GM23338 (cell line): ENCODE measurements around the gene WDCP. TPM values are rescaled to one million over a fixed set of nuclear protein-coding genes. Genes with fewer than 3 reads are reported as not detected.

Experiments used
- ATAC-seq: fragments of 200-7000 bp; cut with Tn5 transposase; 3 replicates; pipeline ENCODE4 v1.9.1; 2020
- DNase-seq: peaks from one replicate; pipeline ENCODE4 v3.0.0-alpha.2; 2015; ENCODE audit warnings: low spot score
- H2AFZ ChIP-seq: fragments of 200-600 bp; sonication (generic); 2 replicates; pipeline ENCODE4 v1.8.0; 2016; ENCODE audit warnings: antibody characterized with exemption, mild to moderate bottlenecking, moderate library complexity
- H3F3A ChIP-seq: fragments of 200-600 bp; sonication (generic); replicated peaks from 2 replicates; pipeline ENCODE4 v1.8.0; 2017; ENCODE audit warnings: antibody characterized with exemption, mixed run types, low read depth
- H3K27ac ChIP-seq: fragments of 200-600 bp; sonication (generic); 2 replicates; pipeline ENCODE4 v1.6.1; 2016; ENCODE audit warnings: low read depth
- H3K27me3 ChIP-seq: fragments of 200-600 bp; sonication (generic); 2 replicates; pipeline ENCODE4 v1.8.0; 2016; ENCODE audit warnings: mild to moderate bottlenecking, mixed run types, moderate library complexity; ENCODE audit not compliant: insufficient read depth
- H3K36me3 ChIP-seq: fragments of 200-600 bp; sonication (generic); 2 replicates; pipeline ENCODE4 v1.8.0; 2016; ENCODE audit warnings: mild to moderate bottlenecking; ENCODE audit not compliant: insufficient read depth
- H3K4me1 ChIP-seq: fragments of 200-600 bp; sonication (generic); 2 replicates; pipeline ENCODE4 v1.8.0; 2016; ENCODE audit warnings: mild to moderate bottlenecking, moderate library complexity; ENCODE audit not compliant: insufficient read depth
- H3K4me2 ChIP-seq: fragments of 200-600 bp; sonication (generic); 2 replicates; pipeline ENCODE4 v1.7.1; 2017; ENCODE audit warnings: mixed run types
- H3K4me3 ChIP-seq: fragments of 200-600 bp; sonication (generic); 2 replicates; pipeline ENCODE4 v1.6.1; 2016; ENCODE audit warnings: mixed run types
- H3K79me2 ChIP-seq: fragments of 200-600 bp; sonication (generic); replicated peaks from 2 replicates; pipeline ENCODE4 v1.8.0; 2017; ENCODE audit warnings: mild to moderate bottlenecking; ENCODE audit not compliant: insufficient read depth
- H3K9me2 ChIP-seq: fragments of 200-600 bp; sonication (generic); 2 replicates; pipeline ENCODE4 v1.8.0; 2017; ENCODE audit not compliant: insufficient read depth
- H4K20me1 ChIP-seq: fragments of 200-600 bp; sonication (generic); replicated peaks from 2 replicates; pipeline ENCODE4 v1.8.0; 2017; ENCODE audit warnings: mild to moderate bottlenecking; ENCODE audit not compliant: insufficient read depth
- H3K27ac Mint-ChIP-seq: 2 replicates; pipeline ENCODE4 v1.8.0; 2020; ENCODE audit warnings: inconsistent platforms, mild to moderate bottlenecking, moderate library complexity, mixed read lengths
- H3K27me3 Mint-ChIP-seq: 3 replicates; pipeline ENCODE4 v1.8.0; 2022; ENCODE audit warnings: low read depth, mild to moderate bottlenecking, moderate library complexity, mixed read lengths, inconsistent platforms; ENCODE audit not compliant: insufficient read depth, poor library complexity
- H3K36me3 Mint-ChIP-seq: 3 replicates; pipeline ENCODE4 v1.8.0; 2021; ENCODE audit warnings: low read depth, mild to moderate bottlenecking, inconsistent platforms, moderate library complexity, mixed read lengths
- H3K4me1 Mint-ChIP-seq: 3 replicates; pipeline ENCODE4 v1.8.0; 2020; ENCODE audit warnings: mild to moderate bottlenecking, inconsistent platforms, mixed read lengths
- H3K4me3 Mint-ChIP-seq: 3 replicates; pipeline ENCODE4 v1.8.0; 2021; ENCODE audit warnings: moderate library complexity, mild to moderate bottlenecking, inconsistent platforms, mixed read lengths
- H3K9me3 Mint-ChIP-seq: 3 replicates; pipeline ENCODE4 v1.8.0; 2020; ENCODE audit warnings: moderate library complexity, mild to moderate bottlenecking, inconsistent platforms, mixed read lengths
- CTCF ChIP-seq, 2 experiments: fragments of 200-600 bp in 1 of 2; sonication (generic) in 1 of 2; conservative IDR thresholded peaks; 2 replicates each; pipeline versions ENCODE4 v1.5.1 to v1.6.1; 2016 to 2017; ENCODE audit warnings: antibody characterized with exemption in 2 of 2, low read depth in 2 of 2, mild to moderate bottlenecking in 2 of 2, moderate library complexity in 1 of 2
- EZH2 ChIP-seq: fragments of 200-600 bp; sonication (generic); IDR thresholded peaks from one replicate; pipeline ENCODE4 v1.8.0; 2017; ENCODE audit warnings: antibody characterized with exemption, mild to moderate bottlenecking, low read depth; ENCODE audit not compliant: unreplicated experiment
- ZNF462 ChIP-seq: fragments of 250-450 bp; sonication (Bioruptor Pico); IDR thresholded peaks from 2 replicates; pipeline ENCODE4 v1.5.0; 2020; ENCODE audit warnings: mild to moderate bottlenecking, moderate library complexity
- polyA plus RNA-seq: library from polyadenylated mRNA; unstranded; fragments of >200 nt; fragmentation: Nextera tagmentation; extraction: Ambion mirVana; gene quantifications from 2 replicates; pipeline ENCODE4 v1.2.1, GENCODE V29; 2016
- total RNA-seq: library from RNA; depleted of rRNA; stranded (reverse); fragments of >200 nt; shearing (Covaris generic); gene quantifications from 2 replicates; pipeline ENCODE4 v1.2.3, GENCODE V29; 2014
- TF ChIP-seq, protein P1 (sequence below): IDR thresholded peaks from 2 replicates; pipeline ENCODE4 v1.6.1; 2016; ENCODE audit warnings: antibody characterized with exemption

Gene WDCP
- total and polyA plus RNA-seq, 2 experiments from 2014 or later: 10.5 to 28.6 TPM

- peak; percentile 86 for ATAC-seq
- 0 out of 2 replicates have a peak, but pooled peaks cover 5% of the 10 kb centered on the region for H3K79me2 ChIP-seq
- no peak overlapping the region for H3K4me3 Mint-ChIP-seq
- TF ChIP-seq EZH2 (no peak), CTCF (conservative IDR thresholded peaks at IDR 0.05; ENCODE audit: low read depth in 2 of 2) (peak; percentile 66 to 98), ZNF462 (CRISPR knock-in tag) (peak; percentile 25; the same call in 1 of the 2 replicates)
- TF ChIP-seq, protein P1, sequence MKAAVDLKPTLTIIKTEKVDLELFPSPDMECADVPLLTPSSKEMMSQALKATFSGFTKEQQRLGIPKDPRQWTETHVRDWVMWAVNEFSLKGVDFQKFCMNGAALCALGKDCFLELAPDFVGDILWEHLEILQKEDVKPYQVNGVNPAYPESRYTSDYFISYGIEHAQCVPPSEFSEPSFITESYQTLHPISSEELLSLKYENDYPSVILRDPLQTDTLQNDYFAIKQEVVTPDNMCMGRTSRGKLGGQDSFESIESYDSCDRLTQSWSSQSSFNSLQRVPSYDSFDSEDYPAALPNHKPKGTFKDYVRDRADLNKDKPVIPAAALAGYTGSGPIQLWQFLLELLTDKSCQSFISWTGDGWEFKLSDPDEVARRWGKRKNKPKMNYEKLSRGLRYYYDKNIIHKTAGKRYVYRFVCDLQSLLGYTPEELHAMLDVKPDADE: no peak
- H3F3A ChIP-seq: no peaks in the 10 kb centered on the region
- H3K4me2 ChIP-seq: no peak overlapping the region
- H2AFZ ChIP-seq: no peak overlapping the region
- peaks cover 22% of the 10 kb centered on the region for H3K27me3 Mint-ChIP-seq
- peak; percentile 87 for DNase-seq
- 0 out of 2 replicates have a peak overlapping the region, but pooled peaks have one; percentile 26 for H3K27ac ChIP-seq
- H3K27me3 ChIP-seq: no peaks in the 10 kb centered on the region
- H3K36me3 ChIP-seq: no peaks in the 10 kb centered on the region
- no peaks in the 10 kb centered on the region for H4K20me1 ChIP-seq
- peaks cover 30% of the 10 kb centered on the region for H3K4me1 ChIP-seq
- peaks cover 3% of the 10 kb centered on the region; the same call in 2 of the 3 replicates for H3K9me3 Mint-ChIP-seq
- H3K9me2 ChIP-seq: no peaks in the 10 kb centered on the region
- no peak overlapping the region for H3K4me3 ChIP-seq
- peaks cover 39% of the 10 kb centered on the region for H3K36me3 Mint-ChIP-seq
- H3K4me1 Mint-ChIP-seq: peaks cover 50% of the 10 kb centered on the region
- H3K27ac Mint-ChIP-seq: peak overlapping the region; percentile 71
Measured at GRCh38 chr2:24021122-24021998, 25.8 kb downstream of the WDCP start.
